ENCODE results near the gene DIAPH3.

DIAPH3 gene

DNA sequence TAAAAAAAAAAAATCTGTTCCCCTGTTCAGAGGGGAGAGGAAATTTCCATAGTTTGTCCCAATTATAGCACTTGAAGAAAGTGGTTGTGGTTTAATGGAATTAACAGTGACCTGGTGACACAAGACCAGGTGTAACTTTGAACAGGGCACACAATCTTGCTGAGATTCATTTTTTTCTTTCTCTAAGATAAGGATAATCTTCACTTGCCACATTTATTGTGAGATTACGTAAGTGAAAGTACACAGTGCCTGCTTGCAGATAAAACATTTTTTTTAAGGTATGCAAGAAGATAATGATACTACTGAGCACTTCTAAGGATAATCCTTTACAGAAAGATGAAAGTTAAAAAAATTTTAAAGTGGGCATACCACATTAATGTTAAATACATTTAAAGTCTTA lies 448.1 kb downstream of the DIAPH3 start:
- DNase-seq (ENCODE audit: low read depth), result no peak

DNA sequence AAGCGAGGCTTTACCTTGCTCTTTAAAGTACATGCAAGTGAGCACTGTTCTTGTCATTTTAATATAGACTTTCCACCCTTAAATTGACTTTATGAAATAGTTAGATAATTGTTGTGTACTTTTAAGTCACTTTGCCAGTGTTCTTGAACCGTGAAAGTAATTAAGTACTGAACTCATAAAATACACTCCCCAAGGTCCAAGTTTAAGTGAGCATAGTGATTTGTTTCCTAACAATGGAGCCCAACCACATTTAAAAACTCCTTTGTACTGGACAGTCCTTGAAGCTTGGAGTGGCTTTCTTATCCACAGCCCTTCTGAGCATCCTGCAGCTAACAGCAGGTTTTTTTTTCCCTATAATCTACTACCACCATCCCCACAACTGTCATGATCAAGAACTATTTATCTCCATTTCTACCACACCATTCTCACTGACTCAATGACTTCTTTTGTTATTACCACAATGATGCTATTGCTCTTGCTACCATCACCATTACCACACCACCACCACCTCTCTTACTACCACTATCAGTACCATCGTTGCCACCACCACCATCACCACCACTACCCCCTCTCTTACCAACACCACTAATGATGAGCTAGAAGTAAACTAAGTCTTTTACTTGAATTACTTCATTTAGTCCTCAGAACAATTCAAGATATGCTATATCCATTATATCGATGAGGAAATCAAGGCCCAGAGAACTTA lies 452.6 kb downstream of the DIAPH3 start:
- DNase-seq (ENCODE audit: low read depth), result no peak

DNA sequence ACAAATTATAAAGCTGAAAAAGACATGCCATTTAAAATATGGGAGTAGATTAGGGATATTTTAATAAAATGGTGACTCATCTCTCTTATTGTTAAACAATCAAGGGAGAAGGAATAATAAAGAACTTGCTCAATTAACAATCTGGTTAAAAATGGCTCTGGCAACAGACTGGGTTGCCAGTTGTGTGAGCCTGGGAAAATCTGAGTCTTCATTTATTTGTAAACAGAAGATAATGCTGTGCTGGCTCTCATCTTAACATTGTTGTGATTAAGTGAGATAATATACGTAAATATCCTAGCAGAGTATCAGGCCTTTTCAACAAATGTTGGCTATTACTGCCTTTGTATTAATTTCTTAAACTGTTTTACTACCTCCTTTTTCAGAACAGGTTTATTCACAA lies 453.3 kb downstream of the DIAPH3 start:
- no peak for DNase-seq (ENCODE audit: low read depth)

DNA sequence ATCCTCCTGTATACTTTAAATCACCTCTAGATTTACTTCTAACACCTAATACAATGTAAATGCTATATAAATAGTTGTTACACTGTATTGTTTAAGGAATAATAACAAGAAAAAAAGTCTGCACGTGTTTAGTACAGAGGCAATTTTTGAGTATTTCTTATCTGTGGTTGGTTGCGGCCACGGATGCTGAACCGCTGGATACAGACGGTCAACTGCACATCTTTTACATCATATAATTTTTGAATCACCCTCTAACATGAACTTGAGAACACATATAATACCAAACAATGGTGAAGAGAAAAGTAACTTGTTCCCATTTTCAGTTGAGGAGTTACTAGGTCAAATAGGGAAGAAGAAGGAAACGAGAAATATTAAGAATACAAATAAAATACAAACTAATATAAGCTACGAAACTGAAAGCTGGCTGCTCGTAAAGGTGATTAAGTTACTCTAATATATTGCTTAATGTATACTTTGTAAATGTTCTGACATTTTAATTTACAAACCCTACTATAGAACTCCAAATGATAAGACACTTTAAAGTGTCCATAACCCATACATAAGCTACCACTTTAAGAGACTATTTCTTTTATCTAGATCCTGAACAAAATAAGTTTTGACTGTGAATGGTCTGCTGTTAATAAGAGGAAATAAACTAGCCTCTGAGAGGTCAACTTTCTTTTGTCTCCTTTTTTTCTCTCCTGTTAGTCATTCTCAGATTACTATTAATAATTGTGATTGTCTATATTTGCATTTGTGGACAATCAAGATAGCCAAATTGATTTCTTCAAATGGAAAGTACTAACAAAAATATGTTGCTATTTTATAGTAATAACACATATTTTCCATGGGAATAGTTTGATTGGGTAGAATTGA lies 457.4 kb downstream of the DIAPH3 start:
- DNase-seq (ENCODE audit: low read depth), result no peak

DNA sequence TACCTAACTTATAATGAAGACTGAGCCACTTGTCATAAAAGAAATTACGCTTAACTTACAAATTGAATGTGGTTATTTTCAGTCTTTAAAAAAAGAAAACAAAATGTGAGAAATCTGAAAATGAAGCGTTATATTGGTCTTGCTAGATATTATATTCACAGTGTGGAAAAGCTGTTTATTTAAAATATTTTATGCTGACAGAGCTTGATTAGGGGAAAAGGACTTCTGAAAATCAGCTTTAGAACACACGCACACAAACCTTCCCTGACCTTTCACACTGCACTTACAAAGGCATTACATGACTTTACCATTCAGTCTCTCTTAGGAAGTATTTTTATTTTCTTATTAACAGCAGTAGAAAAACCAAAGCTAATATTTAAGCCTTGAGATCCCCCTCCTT lies 461.5 kb downstream of the DIAPH3 start:
- DNase-seq (ENCODE audit: low read depth), result no peak

DNA sequence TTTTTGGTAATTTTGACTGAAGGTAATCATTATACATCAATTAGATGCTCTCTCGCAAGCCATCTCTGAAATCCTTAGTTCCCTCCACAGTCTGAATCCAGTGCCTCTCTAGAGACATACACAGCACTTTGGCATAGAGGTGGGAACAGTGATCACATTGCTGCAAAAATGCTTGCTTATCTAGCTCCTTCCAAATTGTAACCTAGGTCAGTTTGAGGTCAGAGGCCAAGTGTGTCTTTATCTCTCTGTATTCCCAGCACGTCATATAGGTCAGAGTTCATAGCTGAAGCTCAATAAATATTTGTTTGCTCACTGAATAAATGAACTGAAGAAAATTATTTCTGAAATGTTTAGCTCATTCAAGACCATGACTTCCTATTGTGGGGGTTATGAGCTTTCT lies 462.5 kb downstream of the DIAPH3 start:
- no peak for DNase-seq (ENCODE audit: low read depth)

DNA sequence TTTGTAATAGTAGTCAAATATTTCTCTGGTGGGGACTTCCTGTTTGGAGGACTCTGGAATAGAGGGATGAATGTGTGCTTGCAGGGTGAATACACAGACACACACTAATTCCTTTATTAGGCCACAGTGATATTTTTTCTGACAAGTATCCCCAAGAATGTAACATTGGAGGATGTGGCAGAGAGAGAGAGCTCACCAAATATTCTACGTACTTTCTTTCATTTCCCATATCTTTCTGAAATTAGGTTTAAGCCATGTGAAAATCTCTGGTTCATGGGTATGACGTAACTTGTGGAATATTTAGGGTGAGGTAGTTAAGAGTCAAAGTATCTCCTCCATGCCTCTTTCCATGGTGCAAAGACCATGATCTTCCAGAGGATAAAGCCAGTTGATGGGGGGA lies 463.4 kb downstream of the DIAPH3 start:
- no peak for DNase-seq (ENCODE audit: low read depth)

DNA sequence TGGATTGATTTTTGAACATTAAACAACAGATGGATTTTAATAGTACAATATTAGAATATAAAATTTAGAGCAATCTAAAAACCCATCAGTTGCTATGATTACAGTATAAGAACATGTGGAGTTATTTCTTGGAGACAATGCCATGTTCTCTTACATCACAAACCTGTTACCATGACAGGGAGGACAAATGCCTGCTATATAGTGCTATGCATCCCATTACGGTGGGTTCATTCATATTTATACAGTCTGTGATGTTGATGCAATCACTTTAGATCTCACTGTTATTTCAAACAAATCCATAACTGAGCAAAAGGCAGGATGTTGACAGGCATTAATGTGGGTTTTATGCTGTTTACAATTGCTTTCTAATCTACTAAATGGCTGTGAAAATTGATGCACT lies 467.5 kb downstream of the DIAPH3 start:
- no peak for DNase-seq (ENCODE audit: low read depth)

DNA sequence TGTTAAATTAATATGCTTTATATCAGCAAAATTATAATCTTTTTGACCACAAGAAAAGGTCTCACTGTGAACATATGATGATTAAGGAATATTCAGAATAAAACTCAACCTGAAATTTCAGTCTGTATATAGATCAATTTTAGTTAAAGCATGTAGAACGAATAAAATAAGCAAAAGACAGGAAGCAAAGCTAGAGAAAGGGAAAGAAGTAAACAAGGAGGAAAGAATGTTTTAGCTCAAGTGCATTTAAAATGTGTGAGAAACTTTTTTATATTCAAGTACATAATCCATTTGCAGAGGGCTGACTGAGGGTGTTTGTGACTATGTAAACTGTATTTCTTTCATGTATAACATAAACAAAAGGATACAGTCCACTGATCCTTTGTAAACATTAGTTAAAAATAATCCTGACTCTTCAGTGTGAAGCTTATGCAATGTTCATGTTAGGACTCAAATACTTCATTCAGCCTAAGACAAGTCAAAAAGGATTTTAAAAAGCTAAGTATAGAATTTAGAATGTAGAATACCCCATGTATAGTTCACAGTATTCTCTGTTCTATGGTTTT lies 472.1 kb downstream of the DIAPH3 start:
- DNase-seq (ENCODE audit: low read depth), result no peak

DNA sequence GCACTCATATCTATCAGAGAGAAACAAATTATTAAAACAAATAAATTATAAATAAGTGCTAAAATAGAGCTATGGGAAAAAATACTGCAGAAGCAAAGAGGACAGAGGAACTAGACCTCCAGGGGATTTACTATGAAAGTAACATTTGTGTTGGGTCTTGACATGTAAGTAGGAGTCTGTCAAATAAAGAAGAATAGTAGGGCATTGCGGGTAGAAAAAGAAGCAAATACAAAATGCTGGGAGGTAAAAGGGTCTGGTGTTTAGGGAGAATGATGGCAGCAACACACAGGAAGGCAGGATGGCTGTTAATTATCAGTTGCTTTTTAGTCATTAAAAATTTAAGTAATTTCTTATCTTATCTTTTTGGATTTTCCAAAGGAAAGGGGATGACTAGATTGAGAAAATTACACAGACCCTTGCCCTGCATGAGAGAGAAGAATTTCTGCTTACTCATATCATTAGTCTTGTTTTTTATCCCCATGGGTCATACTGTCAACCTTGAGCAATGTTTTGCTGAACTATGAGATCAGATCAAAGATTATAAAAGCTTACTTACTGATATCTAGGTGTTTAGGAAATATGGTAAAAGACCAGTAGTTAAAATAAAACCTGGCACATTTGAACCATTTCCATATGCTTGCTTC lies 472.7 kb downstream of the DIAPH3 start:
- no peak for DNase-seq (ENCODE audit: low read depth)

DNA sequence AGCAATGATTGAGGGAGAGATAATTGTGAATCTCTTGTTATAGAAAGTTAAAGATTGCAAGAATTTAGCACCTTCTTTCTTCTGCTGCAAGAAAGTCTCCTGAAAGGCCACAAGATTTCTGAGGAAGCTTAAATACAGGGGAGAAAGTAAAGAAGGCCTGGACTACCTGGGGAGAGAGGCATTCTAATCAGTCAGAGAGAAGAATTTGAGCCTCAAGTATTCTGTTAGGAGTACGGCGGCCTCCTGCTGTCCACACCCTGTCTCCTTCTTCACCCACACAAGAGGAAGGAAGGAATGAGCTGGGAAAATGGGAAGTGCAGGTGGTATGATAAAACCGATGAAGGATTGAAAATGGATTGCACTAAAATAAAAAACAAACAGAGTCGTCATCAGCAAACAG lies 474.7 kb downstream of the DIAPH3 start:
- no peak for DNase-seq (ENCODE audit: low read depth)

DNA sequence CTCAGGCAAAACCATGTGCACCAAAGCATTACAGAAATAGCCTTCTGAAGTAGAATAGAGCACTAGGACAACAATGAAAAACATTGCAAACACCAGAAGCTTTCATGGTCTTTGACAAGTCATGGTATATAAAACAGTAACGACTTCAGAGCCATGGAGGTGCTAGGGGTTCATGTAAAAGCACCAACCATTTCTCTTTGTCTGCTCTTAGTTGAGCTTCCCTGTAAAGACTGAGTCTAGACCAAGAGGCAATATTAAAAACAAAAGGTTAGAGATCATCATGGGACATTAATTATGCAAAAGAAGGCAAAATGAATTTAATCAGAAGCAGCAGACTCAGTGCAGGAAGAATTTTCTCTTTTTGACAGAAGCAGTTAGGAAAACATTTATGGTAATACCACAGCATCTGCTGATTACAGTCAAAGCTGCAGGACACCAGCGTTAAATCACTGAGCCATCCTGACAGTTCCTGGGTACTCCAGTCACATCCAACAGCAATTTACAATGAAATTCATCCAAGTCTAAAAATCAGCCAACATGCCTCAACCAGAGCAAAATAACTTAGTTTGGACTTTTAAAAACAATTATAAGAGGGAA lies 476.8 kb downstream of the DIAPH3 start:
- no peak for DNase-seq (ENCODE audit: low read depth)

DNA sequence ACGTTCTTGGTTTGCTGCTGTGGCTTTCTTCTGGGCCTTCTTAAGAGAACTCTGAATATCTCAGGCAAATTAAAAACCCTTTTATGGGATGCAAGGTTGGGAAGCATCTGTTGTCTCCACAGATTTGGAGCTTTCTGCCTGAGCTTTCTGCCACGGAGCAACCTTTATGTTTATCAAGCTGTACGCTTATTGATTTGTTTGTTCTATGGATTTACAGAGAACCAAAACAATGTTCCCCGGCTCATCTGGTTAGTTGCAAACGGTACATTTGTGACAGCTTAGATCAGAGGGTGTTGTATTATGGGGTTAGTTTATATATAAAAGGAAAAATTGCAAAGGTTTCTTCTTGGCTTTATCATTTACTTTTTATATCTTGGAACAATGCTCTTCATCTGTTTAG lies 479.6 kb downstream of the DIAPH3 start:
- no peak for DNase-seq (ENCODE audit: low read depth)

DNA sequence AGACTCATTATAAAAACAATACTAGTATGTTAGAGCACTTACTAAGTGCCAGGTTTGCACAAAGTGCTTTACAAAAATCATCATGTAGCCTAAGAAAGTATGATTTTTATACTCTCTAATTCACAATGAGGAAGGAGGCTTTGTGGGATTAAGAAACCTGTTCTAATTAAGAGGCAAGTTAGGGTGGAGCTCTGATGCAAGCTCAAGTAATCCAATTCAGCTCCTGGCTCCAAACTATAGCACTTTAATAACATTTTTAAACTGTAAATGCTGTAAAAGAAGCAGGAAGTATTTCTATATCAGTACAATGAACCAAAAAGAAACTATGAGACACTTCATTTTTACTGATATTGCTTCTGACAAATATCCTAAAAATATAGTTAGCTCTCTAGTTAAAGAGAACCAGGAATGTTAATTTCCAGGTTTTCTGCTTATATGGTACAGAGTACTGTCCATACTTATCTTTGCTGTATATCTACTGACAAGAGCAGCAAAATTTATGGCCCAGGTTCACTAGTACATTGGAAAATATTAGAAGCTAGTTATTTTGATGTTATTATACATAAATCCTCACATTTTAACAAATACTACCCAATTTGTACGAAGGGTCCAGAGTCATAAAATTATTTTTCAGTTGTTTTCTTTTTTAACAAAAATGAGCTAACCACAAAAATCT lies 482.0 kb downstream of the DIAPH3 start:
- no peak for DNase-seq (ENCODE audit: low read depth)

DNA sequence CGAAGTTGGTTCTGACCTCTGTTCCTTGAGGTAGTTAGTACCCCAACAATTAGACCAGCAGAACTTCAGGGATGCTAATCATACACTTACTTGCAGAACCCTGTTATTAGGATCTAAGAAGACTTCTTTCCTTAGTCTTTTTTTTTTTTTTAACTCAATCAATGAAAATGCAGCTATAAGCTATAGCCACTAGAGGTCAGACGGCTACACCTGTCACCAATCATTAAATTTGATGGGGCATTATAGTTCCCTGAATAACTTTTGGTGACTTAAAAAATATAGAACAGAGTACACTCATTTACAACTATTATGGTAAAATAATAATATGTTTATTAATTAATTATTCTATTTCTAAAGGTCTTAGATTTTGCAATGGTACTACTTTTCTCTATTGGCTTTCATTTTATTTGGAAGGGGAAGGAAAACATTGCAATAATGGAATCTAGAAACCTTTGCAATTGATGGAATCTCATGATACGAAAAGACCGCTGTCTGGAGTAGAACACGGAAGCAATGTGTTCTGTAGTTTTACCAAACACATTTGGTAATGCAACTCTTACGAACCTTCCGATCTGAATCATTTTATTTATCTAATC lies 483.2 kb downstream of the DIAPH3 start:
- DNase-seq (ENCODE audit: low read depth), result no peak

DNA sequence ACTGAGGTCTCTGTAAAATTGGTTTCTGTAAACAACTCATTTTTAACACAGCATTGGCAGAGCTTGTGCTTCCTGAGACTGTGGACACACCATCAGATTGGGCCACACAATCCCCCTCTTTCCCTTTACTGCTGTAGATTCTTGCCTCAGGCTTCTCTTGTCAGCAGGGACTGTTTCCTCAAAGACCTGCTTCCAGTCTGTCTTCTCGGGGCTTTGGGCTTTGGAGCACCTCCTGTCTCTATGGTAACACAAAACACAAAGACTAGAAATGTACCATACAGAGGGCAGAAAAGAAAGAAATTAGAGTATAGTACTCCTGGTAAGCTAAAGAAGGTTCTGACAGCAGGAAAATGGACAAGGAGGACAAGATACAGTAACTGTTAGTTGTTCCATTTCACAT lies 484.5 kb downstream of the DIAPH3 start:
- DNase-seq (ENCODE audit: low read depth), result no peak

DNA sequence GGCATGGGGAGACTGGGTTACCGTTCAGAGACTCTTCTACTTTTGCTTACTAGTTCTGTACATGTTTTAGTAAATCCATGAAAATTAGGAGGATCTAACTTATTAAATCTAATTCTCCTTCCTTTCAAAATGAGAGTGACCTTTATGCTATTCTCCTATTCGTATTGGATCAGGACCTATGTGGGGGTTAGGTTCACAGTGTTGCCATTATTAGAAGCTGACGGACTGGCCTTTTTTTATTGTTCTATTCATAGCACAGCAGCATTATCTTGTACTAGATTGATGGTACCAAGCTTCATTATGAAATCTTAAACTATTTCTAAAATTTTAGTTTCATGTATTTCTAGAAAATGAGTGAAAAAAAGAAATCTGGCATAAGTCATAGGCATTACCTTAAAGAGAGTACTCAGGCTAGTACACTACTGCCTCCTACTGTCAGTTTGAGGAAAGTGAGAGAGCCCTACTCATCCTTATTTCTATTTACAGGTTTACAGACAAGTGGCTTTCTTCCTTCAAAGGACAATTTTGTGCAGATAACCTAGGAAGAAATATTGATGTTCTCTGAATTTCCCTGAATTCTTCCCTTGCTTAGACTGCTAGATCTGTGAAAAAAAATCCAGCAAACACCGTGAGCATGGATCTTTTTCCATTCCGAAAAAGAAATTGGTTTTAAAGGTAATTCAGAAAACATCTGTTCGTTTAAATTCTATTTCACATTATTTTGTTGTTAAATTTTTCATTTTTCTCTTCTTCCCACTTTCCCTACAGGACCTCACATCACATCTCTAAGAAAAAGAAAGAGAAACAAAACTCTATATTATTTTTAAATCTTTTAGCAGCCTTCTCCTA lies 485.5 kb downstream of the DIAPH3 start:
- DNase-seq (ENCODE audit: low read depth), result no peak

DNA sequence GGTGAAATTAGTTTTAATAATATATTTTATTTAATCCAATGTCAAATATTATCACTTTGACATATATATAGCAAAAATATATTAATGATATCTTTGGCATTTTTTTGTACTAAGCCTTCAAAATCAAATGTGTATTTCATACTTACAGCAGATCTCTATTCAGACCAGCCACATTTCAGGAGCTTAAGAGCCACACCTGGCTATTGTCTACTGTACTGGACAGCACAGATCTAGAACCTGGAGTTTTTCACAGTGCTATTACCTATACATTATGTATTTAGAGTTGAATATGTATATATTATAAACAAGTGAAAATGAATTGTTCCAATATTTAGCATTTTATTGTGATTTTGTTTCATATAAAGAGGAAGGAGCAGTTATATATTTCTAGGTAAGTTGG lies 486.3 kb downstream of the DIAPH3 start:
- DNase-seq (ENCODE audit: low read depth), result no peak

DNA sequence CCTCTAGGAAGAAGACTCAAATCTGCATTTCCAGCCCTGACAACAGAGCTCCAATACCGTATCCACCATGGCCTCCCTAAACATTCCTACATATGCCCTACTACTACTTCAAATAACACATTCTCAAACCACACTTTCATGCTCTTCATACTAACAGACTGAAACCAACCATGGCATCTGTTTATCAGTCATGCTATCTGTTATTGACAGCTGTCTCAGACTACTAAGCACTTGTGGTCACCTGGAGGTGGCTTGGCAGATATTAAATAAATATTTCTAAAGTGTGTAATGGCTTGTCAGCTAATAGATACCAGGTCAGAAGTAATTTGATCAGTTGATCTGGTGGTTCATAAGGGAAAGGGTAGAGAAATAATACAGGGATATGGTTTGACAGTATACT lies 489.1 kb downstream of the DIAPH3 start:
- DNase-seq (ENCODE audit: low read depth), result no peak

DNA sequence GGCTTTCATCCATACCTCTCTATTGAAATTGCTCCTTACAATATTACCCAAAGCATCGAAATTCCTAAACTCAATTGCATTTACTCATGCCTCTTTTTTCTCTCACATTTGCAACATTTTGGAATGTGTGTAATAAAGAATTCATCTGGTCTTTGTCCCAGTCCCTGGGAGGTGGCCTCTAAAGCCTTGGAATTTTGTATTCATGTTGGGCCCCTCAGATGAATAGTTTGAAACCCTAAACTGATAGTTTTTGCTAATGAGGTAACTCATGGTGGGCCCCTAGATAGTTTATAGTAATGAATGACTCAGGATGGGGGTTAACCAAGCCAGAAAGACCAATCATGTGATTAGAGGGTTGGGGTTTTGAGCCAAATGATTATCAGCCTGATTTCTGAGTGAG lies 490.4 kb downstream of the DIAPH3 start:
- no peak for DNase-seq (ENCODE audit: low read depth)

DNA sequence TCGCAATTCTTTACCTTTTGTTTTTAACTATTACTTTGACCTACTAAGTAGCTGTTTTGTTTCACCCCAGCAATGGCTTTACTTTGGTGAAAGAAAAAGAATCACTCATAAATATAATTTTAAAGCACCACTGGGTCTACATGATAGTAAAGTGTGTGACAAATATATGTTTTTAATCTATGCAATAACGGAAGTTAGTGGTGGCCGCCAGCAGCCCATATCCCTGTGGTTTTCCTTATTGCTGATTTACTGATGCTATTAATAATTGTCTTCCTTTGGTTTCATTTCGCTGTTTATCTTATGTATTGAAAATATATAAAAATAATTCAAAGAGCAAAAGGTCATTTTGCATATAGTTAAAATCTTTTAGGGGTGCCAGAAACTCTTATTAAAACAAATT lies 491.3 kb downstream of the DIAPH3 start:
- no peak for DNase-seq (ENCODE audit: low read depth)

Data from stimulated activated CD8-positive, alpha-beta memory T cell treated with anti-CD3 and anti-CD28 coated beads, Interleukin-4, amount 100 ng/mL, for 24 hours (primary cell).